Naive thymus-derived CD4-positive, alpha-beta T cell (primary cell): ENCODE measurements around the gene CXorf65. TPM values are rescaled to one million over a fixed set of nuclear protein-coding genes. Genes with fewer than 3 reads are reported as not detected.

Experiments
- ATAC-seq: fragments of 150-1000 bp; cut with Tn5 transposase; 2 replicates; pipeline ENCODE4 v1.10.0; 2021; ENCODE audit warnings: mild to moderate bottlenecking, moderate library complexity
- CTCF ChIA-PET: fragments of 350-600 bp; sonication (Branson Sonifier 250); formaldehyde crosslinking; loops from one replicate; lab custom pipeline; 2021; ENCODE audit warnings: antibody characterized with exemption; lab: Charles Lee
- POLR2A ChIA-PET: fragments of 350-600 bp; sonication (Branson Sonifier 250); formaldehyde crosslinking; loops from one replicate; lab custom pipeline; 2021; ENCODE audit warnings: antibody characterized with exemption, inconsistent platforms; lab: Charles Lee
- DNase-seq, 9 donors: peaks; one replicate each; pipeline versions ENCODE4 v3.0.0 to v3.0.0-alpha.2; 2020 to 2022; ENCODE audit warnings: mixed read lengths in 1 of 9
- H3K27ac ChIP-seq: one replicate; pipeline ENCODE4 v1.7.0; 2013; ENCODE audit warnings: mild to moderate bottlenecking, low read depth, low read length, moderate library complexity
- H3K27me3 ChIP-seq, 2 donors: one replicate each; pipeline ENCODE4 v1.7.0; 2013; ENCODE audit warnings: low read length in 2 of 2, mild to moderate bottlenecking in 2 of 2, moderate library complexity in 2 of 2; ENCODE audit not compliant: control insufficient read depth in 2 of 2, insufficient read depth in 2 of 2
- H3K36me3 ChIP-seq, 3 experiments: 1 replicate in 2 of 3; 2 replicates in 1 of 3; pipeline ENCODE4 v1.7.0; 2013; ENCODE audit warnings: low read length in 3 of 3, mild to moderate bottlenecking in 3 of 3, moderate library complexity in 1 of 3; ENCODE audit not compliant: insufficient read depth in 3 of 3, control insufficient read depth in 2 of 3
- H3K4me1 ChIP-seq, 2 donors: one replicate each; pipeline ENCODE4 v1.7.0; 2013; ENCODE audit warnings: low read length in 2 of 2, mild to moderate bottlenecking in 2 of 2, moderate library complexity in 1 of 2; ENCODE audit not compliant: control insufficient read depth in 2 of 2, insufficient read depth in 2 of 2
- H3K4me3 ChIP-seq: 2 replicates; pipeline ENCODE4 v1.7.0; 2013; ENCODE audit warnings: mild to moderate bottlenecking, low read length
- H3K9me3 ChIP-seq, 3 experiments: 1 replicate in 2 of 3; 2 replicates in 1 of 3; pipeline ENCODE4 v1.7.0; 2013; ENCODE audit warnings: low read length in 3 of 3; ENCODE audit not compliant: control insufficient read depth in 2 of 3
- H3K27ac Mint-ChIP-seq, 9 donors: one replicate each; pipeline ENCODE4 v1.8.0; 2020 to 2022; ENCODE audit warnings: mixed read lengths in 9 of 9, mild to moderate bottlenecking in 8 of 9, moderate library complexity in 5 of 9, inconsistent platforms in 2 of 9
- H3K27me3 Mint-ChIP-seq, 5 donors: one replicate each; pipeline ENCODE4 v1.8.0; 2021 to 2022; ENCODE audit warnings: mixed read lengths in 5 of 5, mild to moderate bottlenecking in 1 of 5
- H3K36me3 Mint-ChIP-seq, 5 donors: one replicate each; pipeline ENCODE4 v1.8.0; 2020 to 2022; ENCODE audit warnings: mixed read lengths in 5 of 5, mild to moderate bottlenecking in 3 of 5, inconsistent platforms in 1 of 5
- H3K4me1 Mint-ChIP-seq, 7 donors: one replicate each; pipeline ENCODE4 v1.8.0; 2020 to 2022; ENCODE audit warnings: mixed read lengths in 7 of 7, mild to moderate bottlenecking in 3 of 7, inconsistent platforms in 1 of 7
- H3K4me3 Mint-ChIP-seq, 10 donors: one replicate each; pipeline ENCODE4 v1.8.0; 2020 to 2022; ENCODE audit warnings: mild to moderate bottlenecking in 10 of 10, mixed read lengths in 10 of 10, moderate library complexity in 6 of 10, inconsistent platforms in 2 of 10
- H3K9me3 Mint-ChIP-seq, 11 donors: one replicate each; pipeline ENCODE4 v1.8.0; 2020 to 2022; ENCODE audit warnings: mixed read lengths in 11 of 11, mild to moderate bottlenecking in 4 of 11, inconsistent platforms in 1 of 11, moderate library complexity in 1 of 11
- intact Hi-C, 2 donors: fragments of 100-400 bp; cut with micrococcal nuclease; formaldehyde crosslinking; loops; one replicate each; pipeline ENCODE4 v1.15.1; 2023
- polyA plus RNA-seq, 2 donors: library from polyadenylated mRNA; unstranded; fragments of 300-500 nt; fragmentation: Illumina TruSeq; gene quantifications; one replicate each; pipeline ENCODE4 v1.2.3, GENCODE V29; 2021
- total RNA-seq, 6 experiments: library from RNA in 5 of 6; stranded (reverse) in 5 of 6; gene quantifications; 1 replicate in 5 of 6; 2 replicates in 1 of 6; pipeline ENCODE4 v1.2.3 and lab custom pipeline; 2021 to 2026

Gene CXorf65
- total and polyA plus RNA-seq, 7 experiments from 2014 or later = 0.31 to 83.4 (median 43.4) TPM

GRCh38 chrX:71111141-71111843 lies 4.8 kb upstream of the CXorf65 start, which contains the start of gene IL2RG:
Gene IL2RG (minus strand): TSS chrX:71111577. CDS start chrX:71111539, 38 bp downstream.
- no peaks in the 10 kb centered on the region for H3K27me3 Mint-ChIP-seq
- Histone ChIP-seq H3K4me1 (peaks cover 28 to 39% of the 10 kb centered on the region in 2 donors), H3K27me3 (no peaks in the 10 kb centered on the region), H3K4me3 (peak within 1 kb of the TSS; percentile 80), H3K27ac (peak within 1 kb of the TSS; percentile 96), H3K36me3 (peaks cover 9 to 20% (median 11%) of the 10 kb centered on the region in 3 experiments), H3K9me3 (no peaks in the 10 kb centered on the region)
- peaks cover 15 to 48% (median 35%) of the 10 kb centered on the region in 5 donors for H3K36me3 Mint-ChIP-seq
- intact Hi-C loops = loop anchor here (1.0 to 10.0 kb wide), 8 partner anchors 8 to 424 kb away; partner anchors contain the start of genes OGT (in 2 of the 2), SNX12 (in 2 of the 2) and TAF1 (in 1 of the 2)
- H3K9me3 Mint-ChIP-seq = peaks cover 0 to 7% (median 0%) of the 10 kb centered on the region in 11 donors
- ChIA-PET POLR2A (interaction anchor here (0.6 to 6.7 kb wide), 17 partner anchors 9 to 422 kb away, joined by 3 to 117 read pairs (median 7); partner anchors contain the start of genes FOXO4, NONO, OGT and SNX12), CTCF (interaction anchor here (1.0 to 1.7 kb wide), 4 partner anchors 9 to 19 kb away, joined by 3 to 23 read pairs (median 10); no protein-coding TSS in a partner anchor)
- H3K4me3 Mint-ChIP-seq = peak within 1 kb of the TSS; percentile 93 to 98 (median 98)
- peak within 1 kb of the TSS; percentile 96 to 100 (median 98) for H3K27ac Mint-ChIP-seq
- ATAC-seq (peak; percentile 95), DNase-seq (peak; percentile 37 to 92 (median 87))
- H3K4me1 Mint-ChIP-seq = peaks cover 24 to 69% (median 43%) of the 10 kb centered on the region in 7 donors

- no peaks in the 10 kb centered on the region for H3K27me3 ChIP-seq
- no peak for ATAC-seq
- peaks cover 9 to 20% (median 11%) of the 10 kb centered on the region in 3 experiments for H3K36me3 ChIP-seq
- H3K36me3 Mint-ChIP-seq = peaks cover 15 to 63% (median 42%) of the 10 kb centered on the region in 5 donors
- intact Hi-C loops = no loop called here
- ChIA-PET CTCF (no interaction called here), POLR2A (interaction anchor here (1.0 to 1.9 kb wide), 4 partner anchors 9 to 425 kb away, joined by 3 to 27 read pairs (median 6); partner anchors contain the start of genes FOXO4 and MED12)
- peaks cover 39 to 79% (median 56%) of the 10 kb centered on the region in 7 donors for H3K4me1 Mint-ChIP-seq
- H3K4me1 ChIP-seq = peaks cover 46 to 56% of the 10 kb centered on the region in 2 donors
- H3K27ac ChIP-seq = peak overlapping the region; percentile 96
- no peaks in the 10 kb centered on the region for H3K9me3 ChIP-seq
- peaks cover 0 to 7% (median 0%) of the 10 kb centered on the region in 11 donors for H3K9me3 Mint-ChIP-seq
- peak overlapping the region; percentile 93 to 98 (median 98) for H3K4me3 Mint-ChIP-seq
- H3K27ac Mint-ChIP-seq = peak overlapping the region; percentile 82 to 100 (median 98)
- H3K4me3 ChIP-seq = peak overlapping the region; percentile 80
- no peaks in the 10 kb centered on the region for H3K27me3 Mint-ChIP-seq
- DNase-seq = no peak
These were observed 2.5 kb upstream of the CXorf65 start for GRCh38 chrX:71109051-71109450.

GRCh38 chrX:71107762-71108360 lies 1.3 kb upstream of the CXorf65 start:
- intact Hi-C loops = loop anchor here (1.0 kb wide), 1 partner anchor 10 kb away; the partner anchor contains the start of gene MED12 (in 2 of the 2)
- Histone ChIP-seq H3K4me3 (peak overlapping the region; percentile 80), H3K27ac (peak overlapping the region; percentile 96), H3K9me3 (no peaks in the 10 kb centered on the region), H3K27me3 (no peaks in the 10 kb centered on the region), H3K36me3 (peaks cover 9 to 20% (median 11%) of the 10 kb centered on the region in 3 experiments), H3K4me1 (peaks cover 51 to 59% of the 10 kb centered on the region in 2 donors)
- Mint-ChIP-seq H3K27ac (peak overlapping the region; percentile 82 to 100 (median 98)), H3K36me3 (peaks cover 15 to 66% (median 42%) of the 10 kb centered on the region in 5 donors), H3K4me1 (peaks cover 39 to 83% (median 65%) of the 10 kb centered on the region in 7 donors), H3K4me3 (peak overlapping the region; percentile 93 to 98 (median 98)), H3K9me3 (peaks cover 0 to 7% (median 0%) of the 10 kb centered on the region in 11 donors), H3K27me3 (no peaks in the 10 kb centered on the region)
- DNase-seq (peak in 5 of 9 donors; percentile 38 to 61 (median 47)), ATAC-seq (no peak)
- POLR2A ChIA-PET = interaction anchor here (1.0 to 1.9 kb wide), 4 partner anchors 8 to 34 kb away, joined by 3 to 27 read pairs (median 6); partner anchors contain the start of genes FOXO4 and MED12
- CTCF ChIA-PET = interaction anchor here (1.2 kb wide), 1 partner anchor 8 kb away, joined by 4 read pairs; no protein-coding TSS in a partner anchor

- Mint-ChIP-seq H3K27ac (peak overlapping the region; percentile 82 to 100 (median 98)), H3K4me1 (peaks cover 32 to 82% (median 65%) of the 10 kb centered on the region in 7 donors), H3K9me3 (peaks cover 0 to 5% (median 0%) of the 10 kb centered on the region in 11 donors), H3K4me3 (peak overlapping the region; percentile 93 to 98 (median 98)), H3K36me3 (peaks cover 15 to 66% (median 42%) of the 10 kb centered on the region in 5 donors), H3K27me3 (no peaks in the 10 kb centered on the region)
- peak overlapping the region; percentile 96 for H3K27ac ChIP-seq
- peak overlapping the region; percentile 80 for H3K4me3 ChIP-seq
- POLR2A ChIA-PET = interaction anchor here (1.4 to 8.5 kb wide), 3 partner anchors 11 to 35 kb away, joined by 3 to 125 read pairs (median 27); partner anchors contain the start of gene MED12
- intact Hi-C loops = no loop called here
- H3K4me1 ChIP-seq = peaks cover 50 to 55% of the 10 kb centered on the region in 2 donors
- H3K9me3 ChIP-seq = no peaks in the 10 kb centered on the region
- H3K36me3 ChIP-seq = peaks cover 9 to 20% (median 11%) of the 10 kb centered on the region in 3 experiments
- ATAC-seq (no peak), DNase-seq (no peak)
- CTCF ChIA-PET = interaction anchor here (1.2 kb wide), 1 partner anchor 8 kb away, joined by 4 read pairs; no protein-coding TSS in a partner anchor
- H3K27me3 ChIP-seq = no peaks in the 10 kb centered on the region
These were observed 705 bp upstream of the CXorf65 start for GRCh38 chrX:71107245-71107644.

GRCh38 chrX:71105628-71106027 lies 912 bp downstream of the CXorf65 start:
- H3K4me1 Mint-ChIP-seq = peaks cover 39 to 92% (median 72%) of the 10 kb centered on the region in 7 donors
- POLR2A ChIA-PET = interaction anchor here (0.6 to 8.5 kb wide), 6 partner anchors 10 to 1474 kb away, joined by 3 to 125 read pairs (median 4); partner anchors contain the start of genes FOXO4 and MED12
- peak overlapping the region; percentile 58 to 98 (median 78) for H3K4me3 Mint-ChIP-seq
- peaks cover 13 to 58% (median 39%) of the 10 kb centered on the region in 5 donors for H3K36me3 Mint-ChIP-seq
- CTCF ChIA-PET = interaction anchor here (1.2 kb wide), 2 partner anchors 12 to 25 kb away, joined by 6 to 7 read pairs; partner anchors contain the start of gene MED12
- H3K9me3 Mint-ChIP-seq = peaks cover 0 to 5% (median 0%) of the 10 kb centered on the region in 11 donors
- Histone ChIP-seq H3K9me3 (no peaks in the 10 kb centered on the region), H3K27me3 (no peaks in the 10 kb centered on the region), H3K27ac (peak overlapping the region; percentile 96), H3K4me3 (peak overlapping the region; percentile 8), H3K4me1 (peaks cover 59 to 63% of the 10 kb centered on the region in 2 donors), H3K36me3 (peaks cover 9 to 17% (median 11%) of the 10 kb centered on the region in 3 experiments)
- ATAC-seq = no peak
- H3K27ac Mint-ChIP-seq = peak overlapping the region; percentile 83 to 99 (median 96)
- no peak for DNase-seq
- intact Hi-C loops = loop anchor here in 1 of 2 donors (1.0 kb wide), 1 partner anchor 7 kb away; no protein-coding TSS in a partner anchor
- no peaks in the 10 kb centered on the region for H3K27me3 Mint-ChIP-seq
